Measurements from ENCODE around the gene NUMB.
"Not testable (repeated sequence)": the region's sequence is repeated elsewhere in the genome, so short reads cannot be mapped to it uniquely, and the experiment has no call there.

NUMB gene

DNA sequence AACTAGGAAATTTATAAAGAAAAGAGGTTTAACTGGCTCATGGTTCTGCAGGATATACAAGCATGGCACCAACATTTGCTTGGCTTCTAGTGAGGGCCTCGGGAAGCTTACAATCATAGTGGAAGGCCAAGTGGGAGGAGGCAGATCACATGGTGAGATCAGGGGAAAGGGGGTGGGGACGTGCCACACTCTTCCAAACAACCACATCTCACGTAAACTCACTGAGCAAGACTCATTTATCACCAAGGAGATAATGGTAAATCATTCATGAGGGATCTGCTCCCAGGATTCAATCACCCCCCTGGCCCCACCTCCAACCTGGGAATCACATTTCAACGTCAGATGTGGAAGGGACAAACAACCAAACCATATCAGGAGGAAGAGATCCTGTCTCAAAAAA is 35.8 kb downstream of the NUMB start:
- Histone ChIP-seq H3K9me3 (ENCODE audit: control insufficient read depth, low read length) (no peaks in the 10 kb centered on the region), H3K27me3 (ENCODE audit: control insufficient read depth, insufficient read depth, low read length) (no peaks in the 10 kb centered on the region), H3K36me3 (ENCODE audit: control insufficient read depth, insufficient read depth, low read length) (no peaks in the 10 kb centered on the region), H3K4me1 (peaks cover 2% of the 10 kb centered on the region), H2AFZ (no peak overlapping the region), H3K4me3 (ENCODE audit: low read depth, low read length) (no peak overlapping the region), H3K4me2 (ENCODE audit: low read length) (no peak overlapping the region), H3K27ac (no peak overlapping the region), H3K79me2 (peaks cover 36% of the 10 kb centered on the region), H3K9ac (no peak overlapping the region)
- no peak for TF ChIP-seq CTCF (IDR thresholded peaks at IDR 0.05)

- Histone ChIP-seq H3K79me2 (peaks cover 48% of the 10 kb centered on the region), H2AFZ (no peak overlapping the region), H3K27ac (no peak overlapping the region), H3K4me3 (ENCODE audit: low read depth, low read length) (no peak overlapping the region), H3K27me3 (ENCODE audit: control insufficient read depth, insufficient read depth, low read length) (no peaks in the 10 kb centered on the region), H3K9me3 (ENCODE audit: control insufficient read depth, low read length) (no peaks in the 10 kb centered on the region), H3K4me1 (no peaks in the 10 kb centered on the region), H3K9ac (no peak overlapping the region), H3K4me2 (ENCODE audit: low read length) (no peak overlapping the region), H3K36me3 (ENCODE audit: control insufficient read depth, insufficient read depth, low read length) (no peaks in the 10 kb centered on the region)
- TF ChIP-seq CTCF (IDR thresholded peaks at IDR 0.05), result no peak
Observed at GRCh38 chr14:73418227-73418626, 40.1 kb downstream of the NUMB start.

GRCh38 chr14:73406248-73406647 is 52.1 kb downstream of the NUMB start:
- not testable (repeated sequence) for H3K9me3 ChIP-seq (ENCODE audit: control insufficient read depth, low read length); H3K27ac ChIP-seq; H2AFZ ChIP-seq; H3K4me1 ChIP-seq; H3K9ac ChIP-seq; H3K4me3 ChIP-seq (ENCODE audit: low read depth, low read length); H3K36me3 ChIP-seq (ENCODE audit: control insufficient read depth, insufficient read depth, low read length); H3K27me3 ChIP-seq (ENCODE audit: control insufficient read depth, insufficient read depth, low read length); H3K4me2 ChIP-seq (ENCODE audit: low read length)
- H3K79me2 ChIP-seq, result peaks cover 20% of the 10 kb centered on the region

DNA sequence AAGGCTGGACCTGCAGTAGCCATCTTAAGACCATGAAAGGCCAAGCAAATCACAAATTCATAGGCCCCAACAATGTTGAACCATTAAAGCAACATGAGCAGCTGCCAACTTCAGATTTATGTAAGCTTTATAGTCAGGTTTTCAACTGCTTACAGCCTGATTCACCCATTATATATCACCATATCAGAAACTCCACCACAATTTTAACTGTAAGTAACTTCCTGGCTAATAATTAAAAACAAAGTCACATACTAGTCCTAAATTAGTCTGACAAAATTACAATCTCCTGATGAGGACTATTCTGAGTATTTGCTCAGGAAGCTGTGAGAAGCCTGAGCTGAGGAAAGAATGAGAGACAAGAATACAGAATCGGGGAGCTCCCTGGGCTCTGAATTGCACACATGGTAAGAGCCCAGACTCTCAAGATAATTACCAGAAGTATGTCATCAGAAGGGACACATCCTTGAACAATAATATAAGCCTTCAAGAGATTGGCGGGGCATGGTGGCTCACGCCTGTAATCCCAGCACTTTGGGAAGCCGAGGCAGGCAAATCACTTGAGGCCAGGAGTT is 55.1 kb downstream of the NUMB start:
- Histone ChIP-seq H3K4me3 (ENCODE audit: low read depth, low read length) (no peak overlapping the region), H3K9ac (no peak overlapping the region), H3K27me3 (ENCODE audit: control insufficient read depth, insufficient read depth, low read length) (no peaks in the 10 kb centered on the region), H3K4me2 (ENCODE audit: low read length) (no peak overlapping the region), H3K4me1 (no peaks in the 10 kb centered on the region), H3K36me3 (ENCODE audit: control insufficient read depth, insufficient read depth, low read length) (no peaks in the 10 kb centered on the region), H3K79me2 (peaks cover 27% of the 10 kb centered on the region), H3K9me3 (ENCODE audit: control insufficient read depth, low read length) (no peaks in the 10 kb centered on the region), H2AFZ (no peak overlapping the region), H3K27ac (no peak overlapping the region)
- TF ChIP-seq CTCF (IDR thresholded peaks at IDR 0.05), result no peak

GRCh38 chr14:73402579-73402978 is 55.8 kb downstream of the NUMB start:
- H3K27me3 ChIP-seq (ENCODE audit: control insufficient read depth, insufficient read depth, low read length), result no peaks in the 10 kb centered on the region
- H3K36me3 ChIP-seq (ENCODE audit: control insufficient read depth, insufficient read depth, low read length), result no peaks in the 10 kb centered on the region
- no peaks in the 10 kb centered on the region for H3K9me3 ChIP-seq (ENCODE audit: control insufficient read depth, low read length)
- no peak overlapping the region for H3K27ac ChIP-seq
- H3K4me3 ChIP-seq (ENCODE audit: low read depth, low read length), result no peak overlapping the region
- H3K79me2 ChIP-seq, result peaks cover 25% of the 10 kb centered on the region
- no peaks in the 10 kb centered on the region for H3K4me1 ChIP-seq
- H3K4me2 ChIP-seq (ENCODE audit: low read length), result no peak overlapping the region
- H2AFZ ChIP-seq, result no peak overlapping the region
- TF ChIP-seq CTCF (IDR thresholded peaks at IDR 0.05), result no peak
- H3K9ac ChIP-seq, result no peak overlapping the region

Measured in parathyroid adenoma (tissue), 2 donors.